Measurements from ENCODE around the gene CMIP.

The CMIP gene

GRCh38 chr16:81645925-81646324 is 201.3 kb downstream of the CMIP start:
- no peak for DNase-seq

GRCh38 chr16:81646561-81646960 is 202.0 kb downstream of the CMIP start:
- DNase-seq: peak; percentile 44

DNA sequence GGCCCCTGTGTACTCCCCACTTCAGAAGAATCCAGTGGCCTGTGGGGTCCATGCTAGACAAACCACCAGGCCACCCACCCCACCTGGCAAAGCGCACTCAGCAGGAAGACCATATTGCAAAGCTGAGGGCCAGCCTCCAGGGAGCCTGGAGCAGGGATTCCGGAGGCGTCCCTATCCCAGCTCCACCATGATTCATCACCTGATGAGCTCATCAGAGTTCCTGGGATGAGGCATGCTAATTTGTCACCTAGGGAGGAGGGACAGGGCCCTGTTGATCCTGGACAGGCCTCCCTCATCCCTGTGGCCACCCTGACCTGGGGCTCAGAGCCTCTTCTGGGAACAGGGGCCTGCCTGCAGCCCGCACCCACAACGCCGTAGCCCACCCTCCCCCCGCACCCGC is 202.9 kb downstream of the CMIP start:
- DNase-seq: peak; percentile 87

DNA sequence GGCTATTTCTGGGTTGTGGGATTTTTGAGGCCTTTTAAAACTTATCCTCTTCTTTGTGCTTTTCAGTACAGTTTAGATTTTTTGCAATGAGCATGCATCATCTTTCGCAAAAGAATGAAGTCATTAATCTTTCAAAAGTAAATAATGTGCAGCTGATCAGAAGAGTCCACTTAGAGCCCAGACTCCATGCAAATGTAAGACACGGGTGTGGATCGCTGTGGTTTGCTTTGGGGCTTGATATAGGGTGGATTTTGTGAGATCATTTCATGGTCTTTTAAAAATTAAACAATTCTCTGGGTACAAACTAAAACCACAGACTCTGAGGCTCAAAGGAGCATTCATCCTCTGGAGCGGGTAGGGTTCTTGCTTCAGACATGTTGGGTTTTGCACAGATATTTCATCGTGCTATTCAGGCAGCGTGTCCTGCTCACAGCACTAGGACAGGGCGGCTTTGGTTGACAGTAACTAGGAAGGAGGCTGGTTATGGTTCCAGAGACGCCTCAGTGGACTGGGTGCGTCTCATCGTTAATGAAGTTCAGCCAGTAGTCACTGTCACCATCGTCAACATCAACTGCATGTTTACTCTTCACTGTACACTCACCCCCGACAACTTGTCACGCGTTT is 205.1 kb downstream of the CMIP start:
- no peak for DNase-seq

GRCh38 chr16:81650281-81650680 is 205.7 kb downstream of the CMIP start:
- no peak for DNase-seq

DNA sequence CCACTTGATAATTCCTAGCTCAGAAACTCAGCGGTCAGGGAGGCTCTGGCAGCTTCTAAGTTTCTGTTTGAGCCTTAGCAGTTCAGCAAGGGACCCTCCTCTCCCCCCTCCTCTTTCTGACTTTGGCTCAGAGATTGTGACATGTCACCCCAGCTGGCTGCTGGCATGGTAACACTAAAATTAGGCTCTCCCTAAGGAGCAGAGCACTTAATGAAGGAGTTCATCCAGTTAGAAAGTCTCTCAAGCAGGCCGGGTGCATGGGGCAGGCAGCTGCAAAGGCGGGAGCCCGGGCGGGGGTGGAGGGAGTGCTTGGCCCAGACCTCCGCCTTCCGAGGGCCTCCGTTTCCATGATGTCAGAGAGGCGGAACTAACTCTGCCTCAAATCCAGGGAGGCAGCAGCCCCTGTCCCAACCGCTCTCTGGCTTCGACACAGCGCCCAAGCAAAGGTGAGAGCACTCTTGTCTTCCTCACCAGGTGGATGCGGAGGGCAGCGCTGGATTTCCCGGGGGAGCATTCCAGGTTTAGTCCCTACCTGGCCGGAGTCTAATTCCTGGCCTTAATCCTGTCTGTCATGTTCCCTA is 206.5 kb downstream of the CMIP start:
- DNase-seq: no peak

- no peak for DNase-seq
Observed at GRCh38 chr16:81651758-81652718, 207.4 kb downstream of the CMIP start.

DNA sequence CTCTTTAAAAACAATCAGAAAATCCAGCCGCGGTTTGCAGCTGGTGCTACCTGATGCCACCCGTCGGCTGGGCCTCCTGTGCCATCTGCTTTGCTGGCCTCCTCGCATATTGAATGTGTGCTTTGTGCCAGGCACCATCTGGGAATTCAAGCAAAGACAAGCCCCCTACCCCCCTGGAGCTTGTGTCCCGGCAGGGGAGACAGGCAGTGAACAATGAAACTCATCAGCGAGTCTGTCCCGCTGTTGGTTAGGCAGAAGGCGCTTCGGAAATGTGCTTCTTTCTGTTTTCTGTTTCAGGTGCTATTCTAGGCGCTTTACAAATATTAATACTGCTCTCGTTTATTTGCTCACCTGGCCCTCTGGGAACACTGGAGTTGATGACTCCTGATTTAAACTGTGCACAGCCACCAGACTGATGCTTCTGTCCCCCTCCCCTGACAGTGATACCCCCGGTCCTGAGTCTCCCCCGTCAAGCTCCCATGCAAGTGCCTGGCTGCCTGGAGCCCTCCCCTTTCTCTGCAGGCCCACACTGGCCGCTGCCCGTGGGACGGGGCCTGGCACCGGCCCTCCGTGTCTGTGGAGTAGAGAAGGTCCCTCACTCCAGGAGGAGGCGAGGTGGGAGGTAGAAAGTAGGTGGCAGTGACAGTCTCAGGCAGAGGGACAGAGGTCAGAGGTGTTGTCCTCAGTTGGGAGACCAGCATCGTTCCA is 208.3 kb downstream of the CMIP start:
- DNase-seq: no peak

- no peak for DNase-seq
Observed at GRCh38 chr16:81654346-81654745, 209.7 kb downstream of the CMIP start.

DNA sequence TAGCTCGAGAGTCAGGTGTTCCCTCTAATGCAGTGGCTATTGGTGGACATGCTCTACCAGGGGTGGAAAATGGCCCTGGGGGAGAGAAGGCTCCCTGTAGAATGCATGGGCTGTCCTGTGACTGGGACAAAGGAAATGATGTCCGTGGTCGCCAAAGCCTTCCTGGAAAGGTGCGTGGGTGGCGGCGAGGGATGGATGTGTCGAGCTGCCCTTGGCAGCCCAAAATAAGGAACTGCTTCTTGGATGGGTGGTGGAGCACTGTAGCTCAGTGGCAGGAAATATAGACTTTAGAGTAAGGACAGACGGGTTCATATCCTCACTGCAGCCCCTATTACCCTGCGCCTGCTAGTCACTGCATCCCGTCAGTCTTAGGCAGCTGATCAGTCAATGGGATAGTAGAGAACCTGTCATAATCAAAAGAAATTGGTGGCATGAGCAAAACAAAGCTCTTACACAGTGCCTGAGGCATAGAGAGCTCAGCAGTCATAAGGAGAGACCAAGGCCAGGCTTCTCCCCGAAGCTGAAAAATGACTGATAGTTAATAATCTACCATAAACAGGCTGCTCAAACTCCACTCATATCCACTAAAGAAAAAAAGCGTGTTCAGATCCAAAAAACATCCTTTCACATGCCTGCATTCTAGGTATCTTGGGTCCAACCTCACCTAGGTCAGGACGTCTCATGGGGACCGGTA is 211.0 kb downstream of the CMIP start:
- no peak for DNase-seq

DNA sequence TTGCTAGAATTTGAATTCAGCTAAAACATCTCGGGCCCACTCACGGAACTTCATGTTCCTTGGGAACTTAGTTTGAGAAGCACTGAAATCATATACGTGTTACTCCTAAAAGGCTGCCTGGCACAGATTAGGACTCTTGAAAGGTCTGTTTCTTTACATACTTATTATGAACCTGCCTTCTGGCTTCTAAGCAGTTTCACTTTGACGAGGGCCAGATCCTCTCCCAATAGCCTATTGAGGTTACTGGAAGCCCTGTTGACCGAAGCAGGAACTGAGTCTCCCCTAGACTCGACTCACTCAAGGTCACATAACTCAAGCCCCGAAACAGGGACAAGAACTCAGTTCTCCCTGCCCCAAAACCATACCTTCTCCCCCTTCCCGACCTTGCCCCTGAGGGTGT is 212.6 kb downstream of the CMIP start:
- no peak for DNase-seq

DNA sequence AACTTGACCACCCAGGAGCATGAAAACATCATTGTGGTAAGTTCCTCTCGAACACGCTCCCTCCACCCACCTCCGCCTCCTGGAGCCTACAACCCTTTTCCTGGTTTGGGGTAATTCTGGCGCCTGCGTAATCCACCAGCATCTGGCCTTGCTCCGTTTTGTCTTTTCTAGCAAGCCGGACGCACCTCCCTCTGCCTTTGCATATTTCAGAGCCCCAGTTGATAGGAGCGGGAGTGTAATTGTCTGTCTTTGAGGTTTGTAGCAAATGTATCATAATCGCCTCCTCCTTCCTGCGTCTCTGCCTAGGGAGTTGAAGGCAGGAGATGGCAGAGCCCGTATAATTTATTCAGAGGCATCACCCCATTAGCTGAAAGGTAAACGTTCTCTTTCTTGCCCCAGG is 213.2 kb downstream of the CMIP start:
- no peak for DNase-seq

DNA sequence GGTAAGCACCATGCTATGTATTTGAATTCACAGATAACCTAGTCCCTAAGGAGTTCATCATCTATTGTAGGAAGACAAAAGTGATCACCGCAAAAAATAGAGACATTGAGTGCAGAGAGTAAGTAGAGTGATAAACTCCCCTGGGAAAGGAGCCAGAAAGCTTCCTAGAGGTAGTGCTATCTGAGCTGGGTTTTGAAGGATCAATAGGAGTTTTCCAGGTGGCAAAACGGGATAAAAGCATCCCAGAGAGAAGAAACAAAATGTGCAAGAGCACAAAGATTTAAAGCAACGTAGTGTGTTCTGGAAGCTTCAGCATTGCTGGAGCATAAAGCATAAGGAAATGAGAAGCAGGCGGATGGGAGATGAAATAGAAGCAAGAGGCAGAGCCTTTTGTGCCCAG is 213.8 kb downstream of the CMIP start:
- DNase-seq: no peak

DNA sequence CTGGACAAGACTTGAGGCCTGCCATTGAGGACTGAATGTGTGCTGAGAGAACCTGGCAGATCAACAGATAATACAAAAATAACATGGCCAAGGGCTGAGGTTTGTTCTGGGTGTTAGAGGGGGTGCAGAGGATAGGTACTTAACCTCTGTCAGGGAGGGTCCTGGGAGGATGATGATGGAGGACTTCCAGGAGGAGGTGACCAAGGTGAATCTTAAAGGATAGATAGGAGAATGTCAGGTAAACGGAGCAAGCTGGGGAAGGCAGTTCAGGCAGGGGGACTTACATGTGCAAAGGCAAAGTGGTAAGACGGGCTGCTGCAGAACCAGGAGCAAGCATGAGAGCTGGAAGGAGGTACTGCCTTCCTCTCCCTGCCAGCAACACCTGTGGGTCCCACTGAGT is 214.6 kb downstream of the CMIP start:
- DNase-seq: no peak

DNA sequence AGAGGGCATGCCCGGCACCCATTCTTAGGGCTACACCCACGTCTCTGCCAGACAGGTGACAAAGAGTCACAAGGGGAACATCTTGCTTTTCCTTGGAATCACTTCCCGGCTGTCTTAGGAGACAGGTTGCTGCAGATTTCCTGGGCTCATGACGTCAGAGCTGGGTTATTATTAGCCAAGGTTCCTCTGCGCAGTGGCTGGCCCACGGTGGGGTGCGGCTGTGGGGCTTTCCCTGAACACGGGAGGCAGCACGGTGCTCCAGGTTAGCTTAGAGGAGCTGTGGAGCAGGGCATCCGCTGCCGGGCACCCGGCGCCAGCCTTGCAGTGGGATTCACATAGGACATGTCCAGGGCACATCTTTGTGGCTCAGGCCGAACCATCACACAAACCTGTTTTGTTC is 216.5 kb downstream of the CMIP start:
- no peak for DNase-seq

DNA sequence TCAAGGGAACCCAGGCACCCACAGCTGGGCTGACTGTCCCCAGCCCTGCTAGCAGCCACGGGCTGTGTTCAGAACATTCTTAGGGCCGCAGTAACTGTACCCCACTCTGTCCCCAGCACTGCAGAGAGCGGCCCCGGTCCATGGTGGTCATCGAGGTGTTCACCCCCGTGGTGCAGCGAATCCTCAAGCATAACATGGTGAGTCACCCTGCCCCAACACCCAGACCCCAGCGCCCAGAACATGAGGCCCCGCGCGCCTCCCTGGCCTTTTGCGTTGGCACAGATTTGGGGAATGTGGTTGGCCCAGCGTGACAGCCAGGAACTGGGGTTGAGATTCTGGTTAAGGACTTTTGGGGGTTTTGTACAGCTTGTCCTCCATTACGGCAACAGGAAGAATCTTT is 219.5 kb downstream of the CMIP start:
- no peak for DNase-seq

DNA sequence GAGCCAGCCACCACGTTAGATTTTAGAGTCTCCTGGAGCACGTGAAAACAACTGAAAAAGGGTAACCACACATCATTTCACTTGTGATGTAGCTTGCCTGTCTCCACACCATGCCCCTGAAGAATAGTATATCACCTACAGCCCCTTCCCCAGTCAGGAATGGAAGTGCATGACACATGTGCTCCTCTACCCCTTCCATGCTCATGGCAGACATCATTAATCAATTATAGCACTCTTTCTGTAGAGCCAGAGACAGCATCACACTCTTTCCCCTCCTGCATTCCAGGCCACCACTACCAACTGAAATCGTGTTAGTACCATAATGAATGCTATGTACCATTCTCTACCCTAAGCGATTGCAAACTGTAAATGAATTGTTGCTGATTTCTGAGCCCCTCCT is 221.0 kb downstream of the CMIP start:
- no peak for DNase-seq

- DNase-seq: no peak
Observed at GRCh38 chr16:81666113-81666512, 221.5 kb downstream of the CMIP start.

DNA sequence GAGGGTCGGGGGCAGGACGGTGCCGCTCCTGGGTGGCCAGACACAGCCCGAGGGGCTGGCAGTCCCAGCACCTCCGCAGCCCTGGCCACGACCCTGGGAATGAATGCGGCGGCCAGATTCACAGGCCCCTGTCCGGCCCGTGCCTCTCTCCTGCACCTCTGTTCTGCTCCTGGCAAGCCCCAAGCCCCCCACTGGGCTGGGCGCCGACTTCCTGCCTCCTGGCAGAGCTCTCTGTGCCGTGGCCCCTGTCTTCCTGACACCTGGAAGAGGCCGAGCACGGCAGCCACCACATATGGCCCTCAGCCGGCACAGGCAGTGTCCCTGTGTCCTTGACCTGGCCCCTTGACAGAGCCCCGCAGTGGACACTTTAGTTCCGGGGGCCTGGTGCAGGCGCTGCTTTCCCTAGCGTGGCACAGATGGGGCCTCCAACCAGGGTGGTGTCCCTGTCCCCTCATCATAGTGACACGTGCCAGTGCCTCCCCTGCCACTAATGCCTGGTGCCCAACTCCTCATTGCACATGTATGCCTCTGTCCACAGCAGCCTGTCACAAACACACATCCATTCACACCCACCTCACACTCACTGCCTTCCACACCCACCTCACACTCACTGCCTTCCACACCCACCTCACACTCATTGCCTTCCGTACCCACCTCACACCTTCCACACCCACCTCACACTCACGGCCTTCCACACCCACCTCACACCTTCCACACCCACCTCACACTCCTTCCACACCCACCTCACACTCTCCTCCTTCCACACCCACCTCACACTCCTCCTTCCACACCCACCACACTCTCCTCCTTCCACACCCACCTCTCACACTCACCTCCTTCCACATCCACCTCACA is 223.9 kb downstream of the CMIP start:
- no peak for DNase-seq

GRCh38 chr16:81669473-81670350 is 225.1 kb downstream of the CMIP start:
- no peak for DNase-seq

Data from EL (cell line).